Measurements from ENCODE around the gene MYO5B.

- TF ChIP-seq CTCF (conservative IDR thresholded peaks at IDR 0.05) (no peak), ZFX (IDR thresholded peaks at IDR 0.05) (no peak)
Observed at GRCh38 chr18:49848115-49848514, 346.8 kb downstream of the MYO5B start.
